Measurements from ENCODE around the gene VAMP3. TPM values are rescaled to one million over a fixed set of nuclear protein-coding genes. Genes with fewer than 3 reads are reported as not detected.

VAMP3 gene
- total RNA-seq, 3 donors from 2014 or later: 75.7 to 167 (median 81.2) TPM

DNA sequence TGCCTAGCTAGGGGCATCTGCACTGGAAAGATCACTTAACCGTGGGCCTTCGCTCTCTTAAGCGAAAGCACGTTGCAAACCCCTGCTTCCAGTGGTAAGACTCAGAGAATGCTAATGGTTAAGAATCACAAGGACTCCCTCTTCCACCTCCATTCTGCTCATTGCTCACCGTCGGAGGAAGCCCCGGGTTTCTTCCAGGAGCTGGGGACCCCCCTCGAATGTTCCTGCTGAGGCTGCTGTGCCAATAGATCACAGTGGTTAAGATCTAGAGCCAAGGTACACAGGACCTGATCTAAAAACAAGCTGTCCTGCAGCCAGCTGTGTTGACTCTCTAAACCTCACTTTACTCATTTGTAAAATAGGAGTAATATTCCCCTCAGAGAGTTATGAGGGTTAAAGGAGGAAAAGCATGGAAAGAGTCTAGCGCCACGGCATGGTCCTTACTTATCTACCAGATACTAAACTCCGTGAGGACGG lies 765 bp downstream of the VAMP3 start:
- peaks cover 0 to 15% of the 10 kb centered on the region in 2 donors for H3K4me1 ChIP-seq
- H3K9me3 ChIP-seq: no peaks in the 10 kb centered on the region
- H3K27ac ChIP-seq: peak overlapping the region; percentile 95 to 96
- H3K36me3 ChIP-seq: peaks cover 3% of the 10 kb centered on the region
- no peak for DNase-seq (ENCODE audit: low spot score in 2 of 2)
- H3K27me3 ChIP-seq: no peaks in the 10 kb centered on the region
- H3K4me3 ChIP-seq: peak overlapping the region; percentile 80 to 99 (median 99)
- intact Hi-C loops (cut with DNase I; ENCODE audit: low total_unique reads): no loop called here
- no peak for TF ChIP-seq CTCF (IDR thresholded peaks at IDR 0.05)
- no peak for TF ChIP-seq POLR2AphosphoS5 (IDR thresholded peaks at IDR 0.05)
- no peak for TF ChIP-seq POLR2A (IDR thresholded peaks at IDR 0.05)

GRCh38 chr1:7777591-7777990 lies 6.5 kb downstream of the VAMP3 start:
- H3K4me1 ChIP-seq: peaks cover 0 to 8% of the 10 kb centered on the region in 2 donors
- no peaks in the 10 kb centered on the region for H3K9me3 ChIP-seq
- no peak overlapping the region for H3K4me3 ChIP-seq
- no peak for TF ChIP-seq POLR2A (IDR thresholded peaks at IDR 0.05)
- no peak for TF ChIP-seq CTCF (IDR thresholded peaks at IDR 0.05)
- TF ChIP-seq POLR2AphosphoS5 (IDR thresholded peaks at IDR 0.05): no peak
- no peak overlapping the region for H3K27ac ChIP-seq
- no peaks in the 10 kb centered on the region for H3K27me3 ChIP-seq
- peaks cover 3% of the 10 kb centered on the region for H3K36me3 ChIP-seq
- DNase-seq (ENCODE audit: low spot score in 2 of 2): no peak
- intact Hi-C loops (cut with DNase I; ENCODE audit: low total_unique reads): no loop called here

GRCh38 chr1:7778133-7778628 lies 7.1 kb downstream of the VAMP3 start:
- TF ChIP-seq CTCF (IDR thresholded peaks at IDR 0.05) (no peak), POLR2AphosphoS5 (IDR thresholded peaks at IDR 0.05) (no peak), POLR2A (IDR thresholded peaks at IDR 0.05) (no peak)
- Histone ChIP-seq H3K9me3 (no peaks in the 10 kb centered on the region), H3K4me1 (peaks cover 0 to 2% of the 10 kb centered on the region in 2 donors), H3K27me3 (no peaks in the 10 kb centered on the region), H3K27ac (no peak overlapping the region), H3K4me3 (no peak overlapping the region), H3K36me3 (peaks cover 3% of the 10 kb centered on the region)
- DNase-seq (ENCODE audit: low spot score in 2 of 2): no peak
- intact Hi-C loops (cut with DNase I; ENCODE audit: low total_unique reads): no loop called here

DNA sequence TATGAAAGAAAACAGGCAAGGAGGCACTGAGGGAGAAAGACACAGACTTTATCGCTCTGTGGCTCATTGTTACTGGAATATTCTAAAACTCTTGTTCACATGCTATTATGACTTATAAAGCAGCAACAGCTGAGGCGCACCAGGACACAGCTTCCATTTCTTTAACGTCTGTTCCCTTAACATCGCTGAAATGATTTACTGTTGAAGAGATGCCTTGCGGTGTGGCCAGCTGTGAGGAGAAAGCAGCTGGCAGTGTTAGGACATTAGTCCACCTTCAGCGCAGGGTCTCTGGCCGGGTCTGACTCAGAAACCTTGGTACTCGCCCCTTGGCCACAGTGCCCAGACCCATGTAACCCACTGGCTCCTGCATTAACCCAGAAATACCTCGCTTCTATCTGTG lies 9.9 kb downstream of the VAMP3 start:
- no peak overlapping the region for H3K27ac ChIP-seq

GRCh38 chr1:7781501-7781900 lies 10.4 kb downstream of the VAMP3 start:
- TF ChIP-seq POLR2A (IDR thresholded peaks at IDR 0.05): no peak
- TF ChIP-seq CTCF (IDR thresholded peaks at IDR 0.05): no peak
- TF ChIP-seq POLR2AphosphoS5 (IDR thresholded peaks at IDR 0.05): no peak
- Histone ChIP-seq H3K4me3 (no peak overlapping the region), H3K4me1 (peaks cover 0 to 5% of the 10 kb centered on the region in 2 donors), H3K36me3 (no peaks in the 10 kb centered on the region), H3K27ac (peak overlapping the region in 1 of 2 donors; percentile 17), H3K9me3 (no peaks in the 10 kb centered on the region), H3K27me3 (no peaks in the 10 kb centered on the region)
- DNase-seq (ENCODE audit: low spot score in 2 of 2): no peak
- intact Hi-C loops (cut with DNase I; ENCODE audit: low total_unique reads): no loop called here

More for the DNA sequence above, 9.9 kb downstream of the VAMP3 start:
- intact Hi-C loops (cut with DNase I; ENCODE audit: low total_unique reads): no loop called here
- Histone ChIP-seq H3K36me3 (no peaks in the 10 kb centered on the region), H3K9me3 (no peaks in the 10 kb centered on the region), H3K4me3 (no peak overlapping the region), H3K4me1 (peaks cover 0 to 5% of the 10 kb centered on the region in 2 donors), H3K27me3 (no peaks in the 10 kb centered on the region)
- TF ChIP-seq CTCF (IDR thresholded peaks at IDR 0.05): no peak
- TF ChIP-seq POLR2A (IDR thresholded peaks at IDR 0.05): no peak
- DNase-seq (ENCODE audit: low spot score in 2 of 2): no peak
